Immature natural killer cell (primary cell): Measurements from ENCODE around the gene REST. TPM values are rescaled to one million over a fixed set of nuclear protein-coding genes. Genes with fewer than 3 reads are reported as not detected.
"Not testable (repeated sequence)": the region's sequence is repeated elsewhere in the genome, so short reads cannot be mapped to it uniquely, and the experiment has no call there.

Experiments used
- DNase-seq, 3 donors: peaks; one replicate each; pipeline ENCODE4 v3.0.0; 2022; ENCODE audit warnings: mixed read lengths in 1 of 3
- H3K27ac Mint-ChIP-seq, 6 donors: one replicate each; pipeline ENCODE4 v1.8.0; 2020; ENCODE audit warnings: mixed read lengths in 6 of 6, mild to moderate bottlenecking in 5 of 6, inconsistent platforms in 4 of 6, moderate library complexity in 3 of 6
- H3K27me3 Mint-ChIP-seq, 3 donors: one replicate each; pipeline ENCODE4 v1.8.0; 2020 to 2021; ENCODE audit warnings: low read depth in 3 of 3, mild to moderate bottlenecking in 3 of 3, mixed read lengths in 3 of 3, moderate library complexity in 3 of 3, inconsistent platforms in 1 of 3
- H3K36me3 Mint-ChIP-seq, 3 donors: one replicate each; pipeline ENCODE4 v1.8.0; 2020; ENCODE audit warnings: mixed read lengths in 3 of 3, inconsistent platforms in 2 of 3, mild to moderate bottlenecking in 2 of 3
- H3K4me1 Mint-ChIP-seq, 2 donors: one replicate each; pipeline ENCODE4 v1.8.0; 2020; ENCODE audit warnings: inconsistent platforms in 2 of 2, mild to moderate bottlenecking in 2 of 2, mixed read lengths in 2 of 2, moderate library complexity in 1 of 2
- H3K4me3 Mint-ChIP-seq, 5 donors: one replicate each; pipeline ENCODE4 v1.8.0; 2020; ENCODE audit warnings: mild to moderate bottlenecking in 5 of 5, mixed read lengths in 5 of 5, inconsistent platforms in 3 of 5, moderate library complexity in 3 of 5
- H3K9me3 Mint-ChIP-seq, 6 donors: one replicate each; pipeline ENCODE4 v1.8.0; 2020; ENCODE audit warnings: mild to moderate bottlenecking in 6 of 6, mixed read lengths in 6 of 6, inconsistent platforms in 4 of 6, moderate library complexity in 3 of 6
- polyA plus RNA-seq, 3 donors: library from polyadenylated mRNA; unstranded; fragments of 300-500 nt; fragmentation: Illumina TruSeq; gene quantifications; one replicate each; pipeline ENCODE4 v1.2.3, GENCODE V29; 2021

Gene REST
- polyA plus RNA-seq, 3 donors from 2014 or later = 106 to 193 (median 144) TPM

DNA sequence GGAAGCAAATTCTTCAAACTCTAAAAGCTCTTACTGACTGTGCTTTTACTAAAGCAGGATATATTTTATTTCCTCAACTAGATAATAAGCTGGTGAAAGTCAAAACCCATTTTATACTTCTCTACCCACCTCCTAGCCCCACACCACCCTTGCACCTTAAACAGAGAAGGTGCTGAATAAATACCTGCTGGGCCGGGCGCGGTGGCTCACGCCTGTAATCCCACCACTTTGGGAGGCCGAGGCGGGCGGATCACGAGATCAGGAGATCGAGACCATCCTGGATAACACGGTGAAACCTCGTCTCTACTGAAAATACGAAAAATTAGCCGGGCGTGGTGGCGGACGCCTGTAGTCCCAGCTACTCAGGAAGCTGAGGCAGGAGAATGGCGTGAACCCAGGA lies 9.9 kb upstream of the REST start:
- H3K27ac Mint-ChIP-seq = not testable (repeated sequence)

DNA sequence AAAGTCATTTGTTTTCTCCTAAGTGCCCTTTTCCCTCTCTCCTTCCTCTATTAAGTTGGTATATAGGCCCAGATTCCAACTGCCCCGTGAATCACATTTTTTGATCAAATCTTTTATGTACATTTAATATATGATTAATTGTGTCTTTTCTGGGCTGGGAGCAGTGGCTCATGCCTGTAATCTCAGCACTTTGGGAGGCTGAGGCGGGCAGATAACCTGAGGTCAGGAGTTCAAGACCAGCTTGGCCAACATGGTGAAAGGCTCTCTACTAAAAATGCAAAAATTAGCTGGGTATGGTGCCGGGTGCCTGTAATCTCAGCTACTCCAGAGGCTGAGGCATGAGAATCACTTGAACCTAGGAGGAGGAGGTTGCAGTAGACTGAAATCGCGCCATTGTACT lies 7.5 kb upstream of the REST start:
- not testable (repeated sequence) for H3K4me3 Mint-ChIP-seq, H3K4me1 Mint-ChIP-seq, DNase-seq

More for the DNA sequence above, 9.9 kb upstream of the REST start:
- H3K9me3 Mint-ChIP-seq, H3K36me3 Mint-ChIP-seq, H3K4me3 Mint-ChIP-seq, H3K4me1 Mint-ChIP-seq, DNase-seq, H3K27me3 Mint-ChIP-seq: not testable (repeated sequence)

DNA sequence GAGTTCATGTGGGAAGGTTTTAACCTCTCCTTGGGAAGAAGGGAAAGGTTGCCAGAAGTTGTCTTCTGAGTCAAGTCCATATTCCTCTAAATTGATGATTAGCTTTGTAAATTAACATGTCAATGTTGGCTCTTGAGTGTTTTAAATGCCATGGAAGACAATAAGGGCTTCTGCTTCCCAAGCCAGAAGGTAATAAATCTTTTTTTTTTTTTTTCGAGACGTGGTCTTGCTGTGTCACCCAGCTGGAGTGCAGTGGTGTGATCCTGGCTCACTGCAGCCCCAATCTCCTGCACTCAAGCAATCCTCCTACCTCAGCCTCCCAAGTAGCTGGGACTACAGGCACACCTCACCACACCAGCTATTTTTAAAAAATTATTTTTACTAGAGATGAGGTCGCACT lies 5.0 kb upstream of the REST start:
- Mint-ChIP-seq H3K27me3 (peaks cover 6 to 11% (median 8%) of the 10 kb centered on the region in 3 donors), H3K4me3 (no peak overlapping the region), H3K4me1 (peaks cover 7 to 12% of the 10 kb centered on the region in 2 donors), H3K27ac (no peak overlapping the region), H3K9me3 (peaks cover 0 to 2% (median 0%) of the 10 kb centered on the region in 6 donors), H3K36me3 (no peaks in the 10 kb centered on the region)
- DNase-seq = no peak

More for the DNA sequence above, 7.5 kb upstream of the REST start:
- H3K9me3 Mint-ChIP-seq, H3K27me3 Mint-ChIP-seq, H3K36me3 Mint-ChIP-seq, H3K27ac Mint-ChIP-seq: not testable (repeated sequence)

DNA sequence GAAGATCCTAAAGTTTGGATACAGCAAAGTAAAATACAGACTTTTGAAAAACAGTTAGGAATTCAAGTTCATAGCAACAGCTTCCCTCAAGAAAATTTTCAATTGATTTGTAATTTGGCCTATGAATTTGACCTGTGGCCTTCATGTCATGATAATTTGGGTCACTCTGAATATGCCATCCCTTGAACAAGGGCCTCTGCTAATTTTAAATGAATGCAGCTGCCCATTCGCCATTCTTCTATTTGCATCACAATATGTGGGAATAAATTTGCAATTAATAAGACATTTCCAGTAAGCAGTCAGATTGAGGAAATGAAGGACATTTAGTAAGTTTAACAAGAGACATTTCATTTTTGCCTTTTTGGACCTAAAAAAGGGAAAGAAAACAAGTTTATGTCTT lies 1.9 kb upstream of the REST start:
- H3K36me3 Mint-ChIP-seq = no peaks in the 10 kb centered on the region
- DNase-seq = no peak
- peaks cover 0 to 2% (median 0%) of the 10 kb centered on the region in 6 donors for H3K9me3 Mint-ChIP-seq
- no peak overlapping the region for H3K4me3 Mint-ChIP-seq
- peaks cover 26 to 31% of the 10 kb centered on the region in 2 donors for H3K4me1 Mint-ChIP-seq
- H3K27ac Mint-ChIP-seq = no peak overlapping the region
- H3K27me3 Mint-ChIP-seq = peaks cover 6 to 16% (median 12%) of the 10 kb centered on the region in 3 donors

DNA sequence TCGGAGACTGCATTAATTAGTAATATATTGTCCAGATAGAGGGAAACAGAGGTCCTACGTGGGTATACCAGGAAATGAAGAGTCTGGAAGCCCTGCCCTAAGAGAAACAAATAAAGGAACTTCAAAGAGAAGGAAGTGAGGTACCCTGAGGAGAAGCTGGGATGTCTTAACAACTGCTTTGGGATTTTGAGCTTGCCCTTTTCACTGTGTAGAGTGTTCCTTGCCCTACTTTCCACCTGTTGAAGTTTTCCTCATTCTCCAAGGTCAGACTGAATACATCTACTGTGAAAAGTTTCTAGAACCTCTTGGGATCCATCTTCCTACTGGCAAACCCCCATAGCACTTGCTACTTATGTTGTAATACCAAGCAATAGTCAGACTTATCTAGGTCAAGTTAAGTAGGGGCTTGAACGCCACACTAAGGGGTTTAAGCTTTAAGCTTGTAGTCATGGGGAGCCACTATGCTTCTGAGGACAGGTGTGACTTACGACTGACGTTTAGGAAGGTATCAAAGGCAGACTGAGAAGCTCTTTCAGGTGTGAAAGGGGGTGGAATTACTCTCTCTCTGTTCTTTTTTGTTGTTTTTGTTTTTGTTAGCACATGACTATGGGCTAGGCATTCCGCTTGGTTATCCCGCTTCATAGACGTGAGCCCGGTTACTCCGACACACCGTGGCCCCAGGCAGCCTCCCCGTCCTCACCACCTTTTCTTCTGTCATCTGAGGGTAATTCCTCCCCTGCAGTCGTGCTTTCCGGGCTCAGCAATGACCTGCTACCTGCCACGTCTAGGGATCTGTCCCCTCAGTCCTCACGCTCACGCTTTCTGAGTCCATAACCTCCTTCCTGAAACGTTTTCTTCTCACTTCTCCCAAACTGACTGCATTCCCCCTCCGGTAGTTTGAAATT lies 959 bp upstream of the REST start:
- peaks cover 35 to 40% of the 10 kb centered on the region in 2 donors for H3K4me1 Mint-ChIP-seq
- peaks cover 0 to 5% (median 0%) of the 10 kb centered on the region in 3 donors for H3K36me3 Mint-ChIP-seq
- peak overlapping the region; percentile 91 to 96 (median 92) for H3K4me3 Mint-ChIP-seq
- peak overlapping the region; percentile 65 to 92 (median 83) for H3K27ac Mint-ChIP-seq
- H3K27me3 Mint-ChIP-seq = peaks cover 6 to 15% (median 12%) of the 10 kb centered on the region in 3 donors
- H3K9me3 Mint-ChIP-seq = peaks cover 0 to 2% (median 0%) of the 10 kb centered on the region in 6 donors
- DNase-seq = no peak

DNA sequence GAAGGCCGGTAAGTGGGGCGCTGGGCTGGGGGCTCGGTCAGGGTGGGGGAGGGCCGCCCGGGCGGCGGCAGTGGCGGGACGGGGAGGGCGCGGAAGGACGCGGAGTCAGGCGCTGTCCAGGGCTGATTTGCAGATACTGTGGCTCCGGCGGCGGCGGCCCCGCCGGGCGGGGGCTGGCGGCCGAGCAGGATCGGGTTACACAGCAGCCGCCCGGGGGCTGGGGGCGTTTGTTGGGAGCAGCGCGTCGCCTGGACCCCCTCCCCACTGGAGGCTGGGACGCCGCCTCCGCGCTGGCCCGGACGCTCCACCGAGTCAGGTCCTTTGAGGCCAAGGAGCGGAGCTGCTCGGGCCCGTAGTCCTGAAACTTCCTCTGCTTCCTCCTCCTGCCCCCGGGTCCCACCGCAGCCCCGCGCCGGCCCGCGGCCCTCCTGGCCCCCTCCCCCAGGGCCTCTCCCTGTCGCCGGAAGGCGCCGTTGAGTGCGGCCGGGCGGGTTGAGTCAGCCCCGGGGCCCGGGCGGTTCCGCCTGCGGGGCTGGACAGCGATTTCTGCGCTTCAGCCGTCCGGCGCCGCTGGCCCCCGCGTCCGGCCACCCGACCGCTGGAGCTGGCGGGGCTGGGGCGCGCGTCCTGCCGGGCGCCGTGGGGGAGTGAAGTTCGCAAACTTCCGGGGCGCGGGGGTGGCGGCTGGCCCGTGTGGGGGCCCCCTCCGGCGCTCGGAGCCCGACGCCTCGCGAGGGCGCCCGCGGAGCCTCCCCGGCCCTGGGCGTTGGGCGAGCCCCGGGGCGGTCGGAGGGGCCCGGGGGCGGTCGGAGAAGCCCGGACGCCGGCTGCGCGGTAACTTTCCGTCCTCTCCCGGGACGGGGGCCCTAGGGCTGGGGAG lies 746 bp downstream of the REST start:
- Mint-ChIP-seq H3K36me3 (peaks cover 0 to 5% (median 0%) of the 10 kb centered on the region in 3 donors), H3K4me3 (peak overlapping the region; percentile 97 to 99 (median 97)), H3K4me1 (peaks cover 41 to 48% of the 10 kb centered on the region in 2 donors), H3K9me3 (no peaks in the 10 kb centered on the region), H3K27ac (peak overlapping the region; percentile 93 to 97 (median 96)), H3K27me3 (peaks cover 5 to 13% (median 9%) of the 10 kb centered on the region in 3 donors)
- peak; percentile 77 for DNase-seq

DNA sequence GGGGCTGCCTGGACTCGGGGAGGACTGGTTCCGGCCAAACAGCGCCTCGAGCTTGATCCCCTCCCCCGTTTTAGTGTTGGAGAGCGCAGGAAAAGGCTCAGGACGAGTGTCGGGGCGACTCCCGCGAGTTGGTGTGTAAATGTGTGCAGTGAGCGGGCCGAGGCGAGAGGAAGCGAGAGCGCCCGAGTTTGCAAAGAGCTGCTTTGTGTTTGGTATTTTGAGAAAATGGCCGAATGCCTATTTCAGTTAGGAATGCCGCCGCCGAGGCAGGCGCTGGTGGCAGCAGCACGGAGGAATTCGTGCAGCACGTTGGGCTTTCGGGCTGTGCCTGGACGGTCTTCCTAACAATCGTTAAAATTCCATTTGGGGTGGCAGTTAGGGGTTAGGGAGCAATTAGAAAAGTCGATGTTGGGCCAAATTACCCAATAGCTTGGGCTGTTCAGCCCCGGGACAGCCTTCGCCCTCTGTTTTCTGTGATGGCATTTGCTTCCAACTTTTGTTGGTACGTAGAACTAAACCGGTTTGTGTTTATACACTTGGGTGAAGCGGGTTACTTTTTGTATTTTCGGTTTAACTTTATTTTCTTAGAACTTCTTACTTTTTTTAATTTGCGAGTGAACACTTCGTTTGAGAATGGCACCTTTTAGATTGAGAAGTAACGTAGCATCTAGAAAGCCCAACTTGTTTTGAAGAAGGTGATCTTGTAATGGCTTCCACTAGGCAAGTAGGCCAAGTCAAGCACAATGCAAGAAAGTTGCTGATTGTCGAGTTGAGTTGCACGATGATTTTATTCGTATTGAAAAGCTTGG lies 1.6 kb downstream of the REST start:
- H3K4me1 Mint-ChIP-seq = peaks cover 45 to 57% of the 10 kb centered on the region in 2 donors
- no peak for DNase-seq
- H3K36me3 Mint-ChIP-seq = peaks cover 0 to 5% (median 0%) of the 10 kb centered on the region in 3 donors
- H3K27me3 Mint-ChIP-seq = peaks cover 5 to 12% (median 9%) of the 10 kb centered on the region in 3 donors
- H3K27ac Mint-ChIP-seq = peak overlapping the region; percentile 93 to 97 (median 96)
- peak overlapping the region; percentile 97 to 99 (median 97) for H3K4me3 Mint-ChIP-seq
- no peaks in the 10 kb centered on the region for H3K9me3 Mint-ChIP-seq

DNA sequence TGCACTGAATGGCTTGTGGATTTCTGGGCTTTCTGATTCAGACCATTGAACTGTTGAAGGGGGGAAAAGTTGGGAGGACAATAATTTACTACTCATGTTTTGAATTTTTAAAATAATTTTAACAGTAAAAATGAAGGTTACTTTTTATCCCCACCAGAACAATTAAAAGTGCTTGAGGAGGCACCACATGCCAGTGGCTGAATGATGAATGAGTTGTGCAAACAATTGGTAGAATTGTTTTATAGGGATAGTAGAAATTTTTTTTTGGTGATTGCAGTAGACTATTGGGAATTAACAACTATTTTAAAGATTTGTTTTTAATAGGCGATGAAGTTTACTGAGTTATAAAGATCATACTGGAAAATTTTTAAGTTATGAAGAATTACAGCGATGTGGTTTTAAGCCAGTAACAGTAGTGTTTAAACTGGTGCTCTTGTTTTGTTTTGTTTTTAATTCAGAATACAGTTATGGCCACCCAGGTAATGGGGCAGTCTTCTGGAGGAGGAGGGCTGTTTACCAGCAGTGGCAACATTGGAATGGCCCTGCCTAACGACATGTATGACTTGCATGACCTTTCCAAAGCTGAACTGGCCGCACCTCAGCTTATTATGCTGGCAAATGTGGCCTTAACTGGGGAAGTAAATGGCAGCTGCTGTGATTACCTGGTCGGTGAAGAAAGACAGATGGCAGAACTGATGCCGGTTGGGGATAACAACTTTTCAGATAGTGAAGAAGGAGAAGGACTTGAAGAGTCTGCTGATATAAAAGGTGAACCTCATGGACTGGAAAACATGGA lies 2.7 kb downstream of the REST start:
- DNase-seq = no peak
- Mint-ChIP-seq H3K4me3 (peak overlapping the region; percentile 97 to 99 (median 97)), H3K36me3 (peaks cover 0 to 5% (median under 1%) of the 10 kb centered on the region in 3 donors), H3K27me3 (peaks cover 5 to 12% (median 9%) of the 10 kb centered on the region in 3 donors), H3K27ac (peak overlapping the region; percentile 93 to 97 (median 96)), H3K9me3 (no peaks in the 10 kb centered on the region), H3K4me1 (peaks cover 49 to 63% of the 10 kb centered on the region in 2 donors)

DNA sequence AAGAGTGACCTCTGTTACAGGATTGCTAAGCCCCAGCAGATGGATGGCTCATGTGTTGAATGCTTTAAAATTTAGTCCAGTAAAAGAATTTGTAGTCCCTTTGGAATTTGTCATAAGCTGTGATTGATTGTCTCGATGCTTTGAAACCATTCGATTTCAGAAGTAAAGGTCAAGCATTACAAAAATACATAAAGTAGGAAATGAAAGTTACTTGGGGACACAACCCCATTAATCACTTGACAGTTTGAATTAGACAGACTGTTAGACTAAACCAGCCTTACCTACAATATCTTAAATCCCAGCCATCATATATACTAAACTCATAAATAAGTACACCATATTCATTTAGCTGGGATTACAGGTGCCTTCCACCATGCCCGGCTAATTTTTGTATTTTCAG lies 6.6 kb downstream of the REST start:
- DNase-seq = no peak
- H3K27ac Mint-ChIP-seq = peak overlapping the region in 4 of 6 donors; percentile 12 to 46 (median 28)
- H3K4me3 Mint-ChIP-seq = peak overlapping the region in 1 of 5 donors; percentile 10
- H3K27me3 Mint-ChIP-seq = peaks cover 0 to 2% (median 2%) of the 10 kb centered on the region in 3 donors
- peaks cover 54 to 68% of the 10 kb centered on the region in 2 donors for H3K4me1 Mint-ChIP-seq
- no peaks in the 10 kb centered on the region for H3K9me3 Mint-ChIP-seq
- H3K36me3 Mint-ChIP-seq = peaks cover 0 to 5% (median 5%) of the 10 kb centered on the region in 3 donors

DNA sequence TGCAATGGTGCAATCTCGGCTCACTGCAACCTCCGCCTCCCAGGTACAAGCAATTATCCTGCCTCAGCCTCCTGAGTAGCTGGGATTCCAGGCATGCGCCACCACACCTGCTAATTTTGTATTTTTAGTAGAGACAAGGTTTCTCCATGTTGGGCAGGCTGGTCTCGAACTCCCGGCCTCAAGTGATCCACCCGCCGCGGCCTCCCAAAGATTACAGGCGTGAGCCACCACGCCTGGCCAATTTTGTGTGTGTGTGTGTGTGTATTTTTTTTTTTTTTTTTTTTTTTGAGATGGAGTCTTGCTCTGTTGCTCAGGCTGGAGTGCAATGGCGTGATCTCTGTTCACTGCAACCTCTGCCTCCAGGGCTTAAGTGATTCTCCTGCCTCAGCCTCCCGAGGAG lies 7.3 kb downstream of the REST start:
- not testable (repeated sequence) for H3K27ac Mint-ChIP-seq, H3K4me3 Mint-ChIP-seq, DNase-seq, H3K36me3 Mint-ChIP-seq, H3K9me3 Mint-ChIP-seq, H3K27me3 Mint-ChIP-seq
- H3K4me1 Mint-ChIP-seq = peaks cover 50 to 62% of the 10 kb centered on the region in 2 donors

DNA sequence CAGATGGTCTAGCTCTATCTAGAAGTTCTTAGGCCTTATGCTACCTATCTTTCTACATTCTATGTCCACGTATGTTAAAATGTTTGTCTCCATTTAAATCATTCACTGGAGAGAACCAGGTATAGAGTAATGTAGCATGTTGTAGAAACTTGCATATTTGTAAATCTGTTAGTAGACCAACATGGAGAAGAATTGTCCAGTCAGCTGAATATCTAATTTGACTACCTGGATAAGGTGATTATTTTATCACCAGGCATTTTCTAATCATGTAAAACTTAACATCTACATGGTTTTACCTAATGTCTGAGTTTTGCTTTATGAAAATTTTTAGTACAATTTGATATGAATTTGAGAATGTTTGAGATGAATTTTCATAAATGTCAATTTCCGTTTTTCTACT lies 19.5 kb downstream of the REST start:
- Mint-ChIP-seq H3K4me1 (peaks cover 8 to 40% of the 10 kb centered on the region in 2 donors), H3K27ac (no peak overlapping the region), H3K9me3 (no peaks in the 10 kb centered on the region), H3K4me3 (no peak overlapping the region), H3K27me3 (peaks cover 0 to 3% (median 0%) of the 10 kb centered on the region in 3 donors), H3K36me3 (peaks cover 28 to 44% (median 29%) of the 10 kb centered on the region in 3 donors)
- DNase-seq = no peak

DNA sequence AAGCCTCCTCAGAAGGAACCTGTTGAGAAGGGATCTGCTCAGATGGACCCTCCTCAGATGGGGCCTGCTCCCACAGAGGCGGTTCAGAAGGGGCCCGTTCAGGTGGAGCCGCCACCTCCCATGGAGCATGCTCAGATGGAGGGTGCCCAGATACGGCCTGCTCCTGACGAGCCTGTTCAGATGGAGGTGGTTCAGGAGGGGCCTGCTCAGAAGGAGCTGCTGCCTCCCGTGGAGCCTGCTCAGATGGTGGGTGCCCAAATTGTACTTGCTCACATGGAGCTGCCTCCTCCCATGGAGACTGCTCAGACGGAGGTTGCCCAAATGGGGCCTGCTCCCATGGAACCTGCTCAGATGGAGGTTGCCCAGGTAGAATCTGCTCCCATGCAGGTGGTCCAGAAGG lies 22.9 kb downstream of the REST start:
- H3K4me1 Mint-ChIP-seq = peaks cover 16 to 46% of the 10 kb centered on the region in 2 donors
- H3K27ac Mint-ChIP-seq = no peak overlapping the region
- peaks cover 0 to 3% (median 0%) of the 10 kb centered on the region in 3 donors for H3K27me3 Mint-ChIP-seq
- no peaks in the 10 kb centered on the region for H3K9me3 Mint-ChIP-seq
- H3K4me3 Mint-ChIP-seq = no peak overlapping the region
- DNase-seq = no peak
- peaks cover 28 to 35% (median 29%) of the 10 kb centered on the region in 3 donors for H3K36me3 Mint-ChIP-seq
